ENCODE results near the gene KIAA1210. TPM values are rescaled to one million over a fixed set of nuclear protein-coding genes. Genes with fewer than 3 reads are reported as not detected.

The KIAA1210 gene
- total RNA-seq: not detected in 2 replicates

DNA sequence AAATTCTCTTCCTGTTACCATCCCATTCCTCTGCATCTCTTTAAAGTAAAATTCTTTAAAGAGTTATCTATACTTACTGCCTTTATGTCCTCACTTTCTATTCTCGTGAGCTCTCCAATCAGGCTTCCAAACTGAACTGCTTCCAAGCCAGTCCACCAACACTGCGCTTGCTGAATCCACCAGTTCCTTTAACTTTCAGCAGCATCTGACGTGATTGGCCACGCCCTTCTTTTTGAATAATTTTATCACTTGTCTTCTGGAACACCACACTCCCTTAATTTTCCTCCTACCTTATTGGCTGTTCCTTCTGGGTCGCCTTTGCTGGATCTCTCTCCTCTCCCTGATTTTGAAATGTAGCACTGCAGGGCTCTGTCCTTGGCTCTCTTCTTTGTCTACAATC is at the start of gene KIAA1210:
Gene KIAA1210, minus strand, starts transcription at position 163 of the 400 bp plus-strand sequence. CDS start 4,170 bp downstream, outside the sequence.

DNA sequence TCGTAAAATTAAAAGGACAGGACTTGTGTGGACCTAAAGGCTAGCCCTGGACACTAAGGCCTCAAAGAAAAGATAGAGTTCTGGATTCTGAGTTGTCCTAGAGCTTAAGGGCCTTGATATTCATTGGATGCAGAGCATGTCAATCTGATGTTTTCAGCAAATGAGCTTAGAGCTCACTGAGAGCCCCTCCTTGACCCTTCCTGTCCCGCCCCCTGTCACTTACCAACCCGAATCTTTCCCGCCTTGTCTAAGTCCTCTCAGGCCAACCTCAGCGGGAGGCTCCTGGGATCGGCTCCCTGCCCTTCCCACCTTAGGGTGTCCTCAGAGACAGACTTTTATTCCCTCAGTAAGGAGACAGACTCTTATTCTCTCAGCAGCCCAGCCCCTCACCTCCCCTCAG is 54.9 kb downstream of the KIAA1210 start, which contains the start of gene CT47C1:
Gene CT47C1, plus strand, starts transcription at position 250 of the 400 bp plus-strand sequence. CDS start 233 bp downstream, outside the sequence.

Other genes starting within 250 kb of the KIAA1210 start
- 0.18 TPM in 1 of 2 replicates, not detected in the other for gene LONRF3, start 153.2 kb downstream of the KIAA1210 start, total RNA-seq
- not detected in 2 replicates for gene CT47C1, start 54.8 kb downstream of the KIAA1210 start, total RNA-seq
- 100 and 126 TPM in 2 replicates for gene PGRMC1, start 108.5 kb upstream of the KIAA1210 start, total RNA-seq